Subcutaneous adipose tissue (tissue), 4 donors: ENCODE measurements around the gene NTN4. TPM values are rescaled to one million over a fixed set of nuclear protein-coding genes. Genes with fewer than 3 reads are reported as not detected.

Experiments
- total RNA-seq, 4 donors: library from RNA; depleted of rRNA; stranded (reverse); fragments of >200 nt; gene quantifications; one replicate each; pipeline ENCODE4 v1.1.0, GENCODE V29; 2016
- TF ChIP-seq, protein P1 (sequence below): fragments of 450-650 bp; IDR thresholded peaks from one replicate; pipeline ENCODE4 v1.5.1; 2016; ENCODE audit warnings: low read depth, mild to moderate bottlenecking, control low read depth, antibody characterized with exemption, moderate library complexity

NTN4 gene
- total RNA-seq, 4 donors from 2014 or later: 23.2 to 33.9 (median 31.2) TPM

DNA sequence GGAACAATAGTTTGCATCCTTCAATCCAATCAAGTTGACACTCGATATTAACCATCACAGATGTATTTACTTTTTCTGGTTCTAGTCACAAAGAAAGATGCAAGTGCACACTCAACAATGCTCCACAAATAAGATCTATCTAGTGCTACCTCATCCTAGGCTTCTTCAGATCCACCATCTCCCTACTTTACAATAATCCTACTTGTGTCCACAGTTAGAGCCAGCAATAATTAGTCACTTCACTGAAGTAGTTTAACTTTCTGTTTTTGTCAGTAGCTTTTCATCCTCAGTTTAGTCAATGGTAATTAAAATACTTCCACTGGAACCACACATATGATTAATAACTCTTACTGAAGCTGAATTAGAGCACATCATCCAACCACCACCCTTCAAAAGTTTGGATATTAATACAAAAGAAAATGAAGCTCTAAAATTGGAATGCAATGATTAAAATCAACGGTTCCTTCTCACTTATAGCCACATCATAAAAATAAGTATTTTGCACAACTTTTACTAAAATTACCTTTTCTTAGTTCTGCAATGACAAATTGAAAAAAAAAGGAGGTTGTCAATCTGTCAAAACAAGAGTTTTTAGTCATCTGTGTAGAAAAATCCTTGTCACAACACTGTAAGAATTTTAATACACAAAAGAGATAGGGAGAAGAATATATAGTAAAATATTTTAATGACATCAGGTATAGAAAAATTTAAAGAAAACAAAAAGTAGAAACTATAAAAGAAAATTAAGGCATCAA, 39.9 kb upstream of the NTN4 start:
- TF ChIP-seq, protein P1, sequence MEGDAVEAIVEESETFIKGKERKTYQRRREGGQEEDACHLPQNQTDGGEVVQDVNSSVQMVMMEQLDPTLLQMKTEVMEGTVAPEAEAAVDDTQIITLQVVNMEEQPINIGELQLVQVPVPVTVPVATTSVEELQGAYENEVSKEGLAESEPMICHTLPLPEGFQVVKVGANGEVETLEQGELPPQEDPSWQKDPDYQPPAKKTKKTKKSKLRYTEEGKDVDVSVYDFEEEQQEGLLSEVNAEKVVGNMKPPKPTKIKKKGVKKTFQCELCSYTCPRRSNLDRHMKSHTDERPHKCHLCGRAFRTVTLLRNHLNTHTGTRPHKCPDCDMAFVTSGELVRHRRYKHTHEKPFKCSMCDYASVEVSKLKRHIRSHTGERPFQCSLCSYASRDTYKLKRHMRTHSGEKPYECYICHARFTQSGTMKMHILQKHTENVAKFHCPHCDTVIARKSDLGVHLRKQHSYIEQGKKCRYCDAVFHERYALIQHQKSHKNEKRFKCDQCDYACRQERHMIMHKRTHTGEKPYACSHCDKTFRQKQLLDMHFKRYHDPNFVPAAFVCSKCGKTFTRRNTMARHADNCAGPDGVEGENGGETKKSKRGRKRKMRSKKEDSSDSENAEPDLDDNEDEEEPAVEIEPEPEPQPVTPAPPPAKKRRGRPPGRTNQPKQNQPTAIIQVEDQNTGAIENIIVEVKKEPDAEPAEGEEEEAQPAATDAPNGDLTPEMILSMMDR: no peak

DNA sequence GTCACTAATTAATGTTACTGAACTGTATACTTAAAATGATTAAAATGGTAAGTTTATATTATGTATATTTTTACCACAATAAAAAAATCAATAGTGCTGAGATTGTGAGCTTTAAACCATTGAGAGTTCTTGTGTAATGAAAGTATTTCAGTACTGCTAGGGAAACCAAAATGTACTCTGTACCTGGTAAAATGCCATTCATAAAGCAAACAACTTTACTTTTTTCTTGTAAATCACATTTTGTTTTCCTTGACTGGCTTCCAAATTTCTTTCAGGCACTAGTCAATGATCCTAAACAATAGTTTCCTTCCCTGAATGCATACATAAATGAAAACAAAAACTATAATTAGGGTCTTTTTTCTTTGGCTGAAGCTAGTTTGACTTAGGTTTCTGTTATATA, 38.8 kb upstream of the NTN4 start:
- TF ChIP-seq, protein P1: no peak

DNA sequence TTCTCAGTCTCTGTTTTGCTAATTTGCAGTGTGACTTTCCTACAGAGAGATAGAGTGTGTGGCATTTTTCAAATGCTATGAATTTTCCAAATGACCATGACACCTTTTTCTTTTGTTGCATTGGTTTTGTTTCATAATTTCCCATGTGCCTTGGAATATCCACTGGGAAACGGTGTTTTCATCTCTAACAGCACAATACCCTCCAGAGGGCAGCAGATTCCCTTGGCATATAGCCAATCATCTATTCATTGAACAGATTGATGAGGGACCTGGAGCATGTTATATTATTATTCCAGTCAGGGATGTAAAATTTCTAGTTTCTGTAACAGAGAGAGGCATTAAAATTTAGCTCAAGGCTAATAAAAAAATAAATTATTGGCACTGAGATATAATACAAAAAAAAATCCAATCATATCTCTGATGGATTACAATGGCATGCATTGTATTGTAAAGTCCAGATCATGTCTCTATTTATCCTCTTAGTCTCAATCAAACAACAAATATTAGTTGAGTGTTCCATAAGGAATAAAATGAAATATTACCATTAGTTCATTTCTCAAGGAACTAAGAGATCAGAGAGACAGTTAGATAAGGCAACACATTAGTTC, 29.6 kb upstream of the NTN4 start:
- TF ChIP-seq, protein P1: no peak

DNA sequence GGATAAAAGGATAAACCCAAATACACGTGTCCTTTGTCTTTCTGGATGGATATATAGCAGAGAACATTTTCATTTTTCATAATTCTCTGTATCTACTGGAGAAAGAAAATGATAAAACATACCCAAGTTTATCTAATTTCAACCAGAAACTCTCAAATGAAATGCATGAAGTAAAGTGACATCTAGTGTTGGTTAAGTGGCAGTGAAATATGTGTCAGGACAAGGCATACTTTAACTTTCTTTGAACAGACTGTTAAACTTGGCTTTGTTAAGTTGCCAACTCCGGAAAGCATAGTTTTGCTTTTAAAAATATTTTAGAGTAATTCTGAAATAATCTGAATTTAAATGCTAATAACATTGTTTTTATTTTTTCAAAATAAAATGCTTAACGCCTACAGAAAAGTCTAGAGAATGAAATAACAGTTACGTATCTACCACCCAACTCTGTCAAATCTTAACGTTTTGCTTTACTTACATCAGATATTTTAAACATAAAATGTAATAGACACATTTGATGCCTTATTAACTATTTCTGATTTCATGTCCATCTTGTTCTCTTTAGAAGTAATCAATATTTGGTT, 25.2 kb upstream of the NTN4 start:
- TF ChIP-seq, protein P1: no peak

DNA sequence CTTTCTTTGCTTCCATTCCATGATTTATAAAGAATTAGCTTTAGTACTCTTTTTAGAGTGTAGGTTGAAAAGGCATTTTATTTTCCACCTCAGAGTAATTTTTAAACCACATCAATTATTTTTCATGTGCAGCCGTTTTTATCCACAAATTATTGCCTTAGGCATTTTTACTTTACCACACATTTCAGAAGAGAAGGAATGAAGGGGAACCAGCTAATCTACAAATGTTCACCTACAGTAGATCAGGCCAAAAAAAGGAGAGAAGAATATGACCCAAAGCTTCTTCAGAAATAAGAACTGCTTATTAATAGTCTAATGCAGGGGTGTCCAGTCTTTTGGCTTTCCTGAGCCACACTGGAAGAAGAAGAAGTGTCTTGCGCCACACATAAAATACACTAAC, 19.8 kb upstream of the NTN4 start:
- TF ChIP-seq, protein P1: no peak

DNA sequence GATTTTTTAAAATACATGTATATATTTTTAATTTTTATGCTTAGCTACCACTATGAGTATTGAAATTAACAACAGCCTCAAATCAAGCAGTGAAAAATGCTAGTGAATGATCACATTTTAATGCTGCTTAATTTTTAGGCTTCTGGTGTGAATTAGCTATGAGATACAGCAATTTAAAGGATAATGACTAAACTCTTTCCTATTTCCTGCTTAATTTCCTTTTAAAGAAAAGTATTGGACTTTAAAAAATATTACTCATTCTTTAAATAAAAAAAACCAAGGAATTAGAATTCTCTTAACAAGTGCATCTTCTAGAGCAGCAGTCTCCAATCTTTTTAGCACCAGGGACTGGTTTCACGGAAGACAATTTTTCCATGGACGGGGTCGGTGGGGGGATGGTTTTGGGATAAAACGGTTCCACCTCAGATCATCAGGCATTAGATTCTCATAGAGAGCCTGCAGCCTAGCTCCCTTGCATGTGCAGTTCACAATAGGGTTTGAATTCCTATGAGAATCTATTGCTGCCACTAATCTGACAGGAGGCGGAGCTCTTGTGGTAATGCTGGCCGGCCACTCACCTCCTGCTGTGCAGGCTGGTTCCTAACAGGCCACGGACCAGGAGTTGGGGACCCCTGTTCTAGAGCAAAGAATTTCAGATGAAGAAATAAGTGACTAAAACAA, 18.6 kb upstream of the NTN4 start:
- TF ChIP-seq, protein P1: no peak

DNA sequence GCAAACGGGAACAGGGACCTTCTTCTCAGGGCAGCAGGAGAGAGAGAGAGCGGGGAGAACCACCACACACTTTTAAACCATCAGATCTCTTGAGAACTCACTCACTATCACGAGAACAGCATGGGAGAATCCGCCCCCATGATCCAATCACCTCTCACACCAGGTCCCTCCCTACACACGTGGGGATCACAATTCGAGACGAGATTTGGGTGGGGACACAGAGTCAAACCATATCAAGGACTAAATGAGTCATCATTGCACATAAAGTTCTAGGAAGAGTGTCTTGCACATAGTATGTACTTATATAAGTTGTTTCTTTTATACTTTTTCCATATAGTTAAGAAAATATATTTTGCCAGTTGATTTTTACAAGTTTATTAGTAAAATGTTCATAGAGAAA, 17.6 kb upstream of the NTN4 start:
- TF ChIP-seq, protein P1: no peak
